Neural cell (in vitro differentiated cells): ENCODE measurements around the gene PODNL1. TPM values are rescaled to one million over a fixed set of nuclear protein-coding genes. Genes with fewer than 3 reads are reported as not detected.

Experiments used
- H2AFZ ChIP-seq: fragments of 200-600, 300-800 bp; sonication (generic), shearing (Covaris generic); 2 replicates; pipeline ENCODE4 v1.6.0; 2014; ENCODE audit warnings: low read depth, mild to moderate bottlenecking, antibody characterized with exemption, low read length, moderate library complexity
- H3F3A ChIP-seq: fragments of 200-600 bp; shearing (Covaris generic); 2 replicates; pipeline ENCODE4 v1.6.1; 2016; ENCODE audit warnings: mild to moderate bottlenecking, moderate library complexity, mixed read lengths, antibody characterized with exemption, low read length; ENCODE audit not compliant: insufficient read depth, poor library complexity, severe bottlenecking
- H3K27ac ChIP-seq: fragments of 200-600, 300-800 bp; sonication (generic), shearing (Covaris generic); 2 replicates; pipeline ENCODE4 v1.5.1; 2014; ENCODE audit warnings: mild to moderate bottlenecking, low read length, moderate library complexity
- H3K27me3 ChIP-seq: fragments of 300-800, 200-600 bp; sonication (generic), shearing (Covaris generic); 2 replicates; pipeline ENCODE4 v1.6.0; 2014; ENCODE audit warnings: mild to moderate bottlenecking, low read depth, low read length, moderate library complexity; ENCODE audit not compliant: insufficient read depth
- H3K36me3 ChIP-seq: fragments of 300-800, 200-600 bp; sonication (generic), shearing (Covaris generic); 2 replicates; pipeline ENCODE4 v1.5.1; 2014; ENCODE audit warnings: mild to moderate bottlenecking, antibody characterized with exemption, low read length, moderate library complexity; ENCODE audit not compliant: insufficient read depth
- H3K4me2 ChIP-seq: fragments of 300-800, 200-600 bp; sonication (generic), shearing (Covaris generic); 2 replicates; pipeline ENCODE4 v1.6.0; 2014; ENCODE audit warnings: mild to moderate bottlenecking, low read length
- H3K4me3 ChIP-seq: fragments of 300-800, 200-600 bp; sonication (generic), shearing (Covaris generic); 2 replicates; pipeline ENCODE4 v1.5.1; 2014; ENCODE audit warnings: mild to moderate bottlenecking, low read length, moderate library complexity
- H3K79me2 ChIP-seq: fragments of 200-600 bp; shearing (Covaris generic); replicated peaks from 2 replicates; pipeline ENCODE4 v1.6.0; 2014; ENCODE audit warnings: mild to moderate bottlenecking, low read length, moderate library complexity; ENCODE audit not compliant: insufficient read depth
- H3K9ac ChIP-seq: fragments of 300-800, 200-600 bp; sonication (generic), shearing (Covaris generic); 2 replicates; pipeline ENCODE4 v1.6.1; 2016; ENCODE audit warnings: mild to moderate bottlenecking, low read length, mixed read lengths
- H3K9me2 ChIP-seq: fragments of 200-600 bp; shearing (Covaris generic); 2 replicates; pipeline ENCODE4 v1.6.1; 2016; ENCODE audit warnings: mild to moderate bottlenecking, low read length, mixed read lengths; ENCODE audit not compliant: insufficient read depth
- H3K9me3 ChIP-seq: fragments of 200-600, 300-800 bp; sonication (generic), shearing (Covaris generic); 2 replicates; pipeline ENCODE4 v1.6.1; 2016; ENCODE audit warnings: mild to moderate bottlenecking, mixed run types, low read length, moderate library complexity, mixed read lengths
- H4K20me1 ChIP-seq: fragments of 200-600 bp; shearing (Covaris generic); 2 replicates; pipeline ENCODE4 v1.6.1; 2016; ENCODE audit warnings: mild to moderate bottlenecking, mixed run types; ENCODE audit not compliant: insufficient read depth
- CTCF ChIP-seq: fragments of 450-650 bp; IDR thresholded peaks from 2 replicates; pipeline ENCODE4 v1.5.1; 2014; ENCODE audit warnings: antibody characterized with exemption, mild to moderate bottlenecking, moderate library complexity; ENCODE audit not compliant: poor library complexity, severe bottlenecking
- EP300 ChIP-seq: fragments of 450-650 bp; conservative IDR thresholded peaks from 2 replicates; pipeline ENCODE4 v1.6.1; 2014; ENCODE audit warnings: antibody characterized with exemption, mild to moderate bottlenecking, moderate library complexity; ENCODE audit not compliant: poor library complexity, severe bottlenecking
- EZH2 ChIP-seq: fragments of 200-600, 300-800 bp; shearing (Covaris generic), sonication (generic); IDR thresholded peaks from 2 replicates; pipeline ENCODE4 v1.6.1; 2014; ENCODE audit warnings: antibody characterized with exemption, low read length, borderline replicate concordance, mild to moderate bottlenecking; ENCODE audit not compliant: insufficient read depth, poor library complexity, severe bottlenecking
- MXI1 ChIP-seq: fragments of 450-650 bp; conservative IDR thresholded peaks from 2 replicates; pipeline ENCODE4 v1.6.1; 2014; ENCODE audit warnings: antibody characterized with exemption, mild to moderate bottlenecking; ENCODE audit not compliant: poor library complexity, severe bottlenecking
- POLR2AphosphoS5 ChIP-seq: IDR thresholded peaks from 2 replicates; pipeline ENCODE4 v1.6.1; 2012
- RAD21 ChIP-seq: fragments of 450-650 bp; conservative IDR thresholded peaks from 2 replicates; pipeline ENCODE4 v1.6.1; 2014; ENCODE audit warnings: antibody characterized with exemption, mild to moderate bottlenecking, moderate library complexity
- REST ChIP-seq: IDR thresholded peaks from 2 replicates; pipeline ENCODE4 v1.6.1; 2012; ENCODE audit warnings: borderline replicate concordance
- SMC3 ChIP-seq: fragments of 450-650 bp; conservative IDR thresholded peaks from 2 replicates; pipeline ENCODE4 v1.6.1; 2014; ENCODE audit warnings: antibody characterized with exemption, mild to moderate bottlenecking, moderate library complexity; ENCODE audit not compliant: poor library complexity
- TAF1 ChIP-seq: IDR thresholded peaks from 2 replicates; pipeline ENCODE4 v1.6.1; 2012; ENCODE audit warnings: low read depth
- polyA plus RNA-seq: library from polyadenylated mRNA; depleted of rRNA; stranded (reverse); fragments of >200 nt; gene quantifications from 2 replicates; pipeline ENCODE4 v1.2.3, GENCODE V29; 2014

Gene PODNL1
- polyA plus RNA-seq, 1 donor from 2014 or later: not detected

- Histone ChIP-seq H3K79me2 (no peaks in the 10 kb centered on the region), H3K36me3 (no peaks in the 10 kb centered on the region), H3K9me3 (no peaks in the 10 kb centered on the region), H3K9ac (no peak overlapping the region), H3K9me2 (no peaks in the 10 kb centered on the region), H3K4me3 (no peak overlapping the region), H4K20me1 (no peaks in the 10 kb centered on the region), H3K27me3 (no peaks in the 10 kb centered on the region), H3K27ac (no peak overlapping the region), H3K4me2 (no peak overlapping the region), H2AFZ (no peak overlapping the region), H3F3A (no peaks in the 10 kb centered on the region)
- TF ChIP-seq REST: no peak
Measured at GRCh38 chr19:13981988-13982501, 43.8 kb upstream of the PODNL1 start.

DNA sequence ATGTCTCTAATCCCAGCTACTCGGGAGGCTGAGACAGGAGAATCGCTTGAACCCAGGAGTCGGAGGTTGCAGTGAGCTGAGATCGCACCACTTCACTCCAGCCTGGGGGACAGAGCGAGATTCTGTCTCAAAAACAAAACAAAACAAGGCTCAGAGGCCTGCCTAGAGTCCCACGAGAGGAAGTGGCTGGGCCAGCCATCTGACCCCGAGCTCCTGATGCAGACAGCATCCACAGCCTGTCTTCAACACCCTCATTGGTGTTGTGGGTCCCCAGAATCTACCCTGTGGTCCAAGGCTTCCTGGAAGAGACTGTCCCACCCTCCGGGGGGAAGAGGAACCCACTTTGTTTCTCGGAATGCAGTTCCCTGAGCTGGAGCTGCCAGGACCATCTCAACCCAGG is 43.2 kb upstream of the PODNL1 start:
- no peak overlapping the region for H3K4me3 ChIP-seq
- no peaks in the 10 kb centered on the region for H3K9me3 ChIP-seq

More for the DNA sequence above, 43.2 kb upstream of the PODNL1 start:
- no peaks in the 10 kb centered on the region for H3K79me2 ChIP-seq
- TF ChIP-seq EP300 (no peak), RAD21 (no peak), CTCF (no peak), EZH2 (no peak), REST (no peak), TAF1 (no peak), MXI1 (no peak), POLR2AphosphoS5 (no peak), SMC3 (no peak)
- H4K20me1 ChIP-seq: no peaks in the 10 kb centered on the region
- no peaks in the 10 kb centered on the region for H3K27me3 ChIP-seq
- no peaks in the 10 kb centered on the region for H3F3A ChIP-seq
- H3K9ac ChIP-seq: no peak overlapping the region
- H3K9me2 ChIP-seq: no peaks in the 10 kb centered on the region
- H3K36me3 ChIP-seq: no peaks in the 10 kb centered on the region
- no peak overlapping the region for H2AFZ ChIP-seq
- H3K27ac ChIP-seq: no peak overlapping the region
- H3K4me2 ChIP-seq: no peak overlapping the region
